GM13977 (cell line): ENCODE results near the gene SLC39A5.

Experiments
- DNase-seq: peaks from one replicate; pipeline ENCODE4 v3.0.0; 2012; ENCODE audit warnings: low spot score
- in situ Hi-C: fragments of 300-500 bp; cut with MboI; formaldehyde crosslinking; loops from one replicate; pipeline ENCODE4 v1.12.0; 2022; ENCODE audit warnings: low sequenced_read_pairs, low pct_unique_long_range_greater_than_20kb, mixed read lengths, inconsistent platforms; ENCODE audit not compliant: unreplicated experiment
- TF ChIP-seq, protein P1 (sequence below): IDR thresholded peaks from 2 replicates; pipeline ENCODE4 v1.5.1; 2012; ENCODE audit warnings: mild to moderate bottlenecking, control low read depth; ENCODE audit not compliant: insufficient read depth; ENCODE audit errors: extremely low read depth, missing control alignments

SLC39A5 gene

DNA sequence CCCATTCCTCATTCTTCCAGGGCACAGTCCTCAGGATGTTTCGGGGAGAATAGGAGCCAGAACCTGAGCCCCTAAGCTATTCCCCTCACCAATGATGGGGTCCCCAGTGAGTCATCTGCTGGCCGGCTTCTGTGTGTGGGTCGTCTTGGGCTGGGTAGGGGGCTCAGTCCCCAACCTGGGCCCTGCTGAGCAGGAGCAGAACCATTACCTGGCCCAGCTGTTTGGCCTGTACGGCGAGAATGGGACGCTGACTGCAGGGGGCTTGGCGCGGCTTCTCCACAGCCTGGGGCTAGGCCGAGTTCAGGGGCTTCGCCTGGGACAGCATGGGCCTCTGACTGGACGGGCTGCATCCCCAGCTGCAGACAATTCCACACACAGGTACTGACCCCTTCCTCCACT lies 1.3 kb downstream of the SLC39A5 start:
- TF ChIP-seq, protein P1, sequence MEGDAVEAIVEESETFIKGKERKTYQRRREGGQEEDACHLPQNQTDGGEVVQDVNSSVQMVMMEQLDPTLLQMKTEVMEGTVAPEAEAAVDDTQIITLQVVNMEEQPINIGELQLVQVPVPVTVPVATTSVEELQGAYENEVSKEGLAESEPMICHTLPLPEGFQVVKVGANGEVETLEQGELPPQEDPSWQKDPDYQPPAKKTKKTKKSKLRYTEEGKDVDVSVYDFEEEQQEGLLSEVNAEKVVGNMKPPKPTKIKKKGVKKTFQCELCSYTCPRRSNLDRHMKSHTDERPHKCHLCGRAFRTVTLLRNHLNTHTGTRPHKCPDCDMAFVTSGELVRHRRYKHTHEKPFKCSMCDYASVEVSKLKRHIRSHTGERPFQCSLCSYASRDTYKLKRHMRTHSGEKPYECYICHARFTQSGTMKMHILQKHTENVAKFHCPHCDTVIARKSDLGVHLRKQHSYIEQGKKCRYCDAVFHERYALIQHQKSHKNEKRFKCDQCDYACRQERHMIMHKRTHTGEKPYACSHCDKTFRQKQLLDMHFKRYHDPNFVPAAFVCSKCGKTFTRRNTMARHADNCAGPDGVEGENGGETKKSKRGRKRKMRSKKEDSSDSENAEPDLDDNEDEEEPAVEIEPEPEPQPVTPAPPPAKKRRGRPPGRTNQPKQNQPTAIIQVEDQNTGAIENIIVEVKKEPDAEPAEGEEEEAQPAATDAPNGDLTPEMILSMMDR, result no peak
- in situ Hi-C loops, result no loop called here
- DNase-seq, result no peak

DNA sequence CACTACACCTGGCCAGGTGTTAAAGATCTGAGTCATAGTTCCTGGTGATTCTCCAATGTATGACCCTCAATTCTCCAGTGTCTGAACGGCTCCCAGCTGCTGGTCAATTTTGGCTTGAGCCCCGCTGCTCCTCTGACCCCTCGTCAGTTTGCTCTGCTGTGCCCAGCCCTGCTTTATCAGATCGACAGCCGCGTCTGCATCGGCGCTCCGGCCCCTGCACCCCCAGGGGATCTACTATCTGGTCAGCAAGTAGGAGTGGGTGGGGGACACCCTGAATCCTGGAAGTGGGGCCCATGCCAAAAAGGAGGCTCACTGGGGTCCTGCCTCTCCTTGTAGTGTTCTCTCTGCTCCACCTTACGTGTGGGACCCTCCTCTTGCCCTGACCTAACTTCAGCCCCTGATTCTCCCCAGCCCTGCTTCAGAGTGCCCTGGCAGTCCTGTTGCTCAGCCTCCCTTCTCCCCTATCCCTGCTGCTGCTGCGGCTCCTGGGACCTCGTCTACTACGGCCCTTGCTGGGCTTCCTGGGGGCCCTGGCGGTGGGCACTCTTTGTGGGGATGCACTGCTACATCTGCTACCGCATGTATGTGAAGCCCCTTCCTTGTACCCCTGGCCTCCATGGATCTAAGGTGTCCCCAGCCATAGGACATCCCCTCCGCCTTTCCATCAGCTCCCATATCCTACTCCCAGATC lies 5.0 kb downstream of the SLC39A5 start:
- in situ Hi-C loops, result no loop called here
- TF ChIP-seq, protein P1, result no peak
- no peak for DNase-seq

DNA sequence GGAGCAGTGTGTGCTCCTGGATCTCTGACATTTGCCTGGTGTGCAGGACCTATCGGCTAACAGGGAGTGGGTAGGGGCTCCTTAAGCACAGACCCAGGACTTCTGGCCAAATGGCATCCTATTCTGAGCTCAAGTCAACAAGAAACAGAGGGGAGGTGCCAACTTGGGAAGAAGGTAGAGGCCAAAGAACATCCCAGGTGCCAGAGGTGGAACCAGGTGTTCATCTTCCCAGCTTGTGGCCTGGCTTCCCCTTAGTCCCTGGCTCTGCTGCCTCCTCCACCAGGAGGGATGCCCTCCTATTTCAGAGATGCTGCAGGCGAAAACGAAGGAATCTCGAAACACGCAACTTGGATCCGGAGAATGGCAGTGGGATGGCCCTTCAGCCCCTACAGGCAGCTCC lies 6.2 kb downstream of the SLC39A5 start:
- in situ Hi-C loops, result no loop called here

DNA sequence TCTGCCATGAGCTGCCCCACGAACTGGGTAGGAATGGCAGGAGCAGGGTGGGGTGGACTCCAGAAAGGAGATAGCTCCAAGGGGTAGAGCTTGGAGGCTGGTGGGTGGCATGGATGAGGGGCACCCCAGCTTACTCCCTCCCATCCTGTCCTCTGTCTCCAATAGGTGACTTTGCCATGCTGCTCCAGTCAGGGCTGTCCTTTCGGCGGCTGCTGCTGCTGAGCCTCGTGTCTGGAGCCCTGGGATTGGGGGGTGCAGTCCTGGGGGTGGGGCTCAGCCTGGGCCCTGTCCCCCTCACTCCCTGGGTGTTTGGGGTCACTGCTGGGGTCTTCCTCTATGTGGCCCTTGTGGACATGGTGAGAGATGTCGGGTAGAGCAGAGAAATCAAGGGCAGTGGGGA lies 7.1 kb downstream of the SLC39A5 start:
- TF ChIP-seq, protein P1, result no peak
- no peak for DNase-seq
- in situ Hi-C loops, result no loop called here

More for the DNA sequence above, 6.2 kb downstream of the SLC39A5 start:
- TF ChIP-seq, protein P1, result no peak
- DNase-seq, result no peak

DNA sequence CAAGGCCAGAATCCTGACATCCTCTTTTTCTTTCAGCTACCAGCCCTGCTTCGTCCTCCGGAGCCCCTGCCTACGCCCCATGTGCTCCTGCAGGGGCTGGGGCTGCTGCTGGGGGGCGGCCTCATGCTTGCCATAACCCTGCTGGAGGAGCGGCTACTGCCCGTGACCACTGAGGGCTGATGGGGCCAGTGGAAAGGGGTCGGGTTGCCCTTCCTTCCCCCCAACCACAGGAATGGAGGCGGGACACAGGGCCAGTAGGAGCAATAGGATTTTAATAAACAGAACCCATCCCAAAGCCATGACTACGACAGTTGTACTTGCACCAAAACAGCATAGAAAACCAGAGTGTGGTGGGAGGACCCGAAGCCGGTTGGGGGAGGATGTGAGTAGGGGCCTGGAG lies 7.7 kb downstream of the SLC39A5 start:
- in situ Hi-C loops, result no loop called here
- no peak for DNase-seq

DNA sequence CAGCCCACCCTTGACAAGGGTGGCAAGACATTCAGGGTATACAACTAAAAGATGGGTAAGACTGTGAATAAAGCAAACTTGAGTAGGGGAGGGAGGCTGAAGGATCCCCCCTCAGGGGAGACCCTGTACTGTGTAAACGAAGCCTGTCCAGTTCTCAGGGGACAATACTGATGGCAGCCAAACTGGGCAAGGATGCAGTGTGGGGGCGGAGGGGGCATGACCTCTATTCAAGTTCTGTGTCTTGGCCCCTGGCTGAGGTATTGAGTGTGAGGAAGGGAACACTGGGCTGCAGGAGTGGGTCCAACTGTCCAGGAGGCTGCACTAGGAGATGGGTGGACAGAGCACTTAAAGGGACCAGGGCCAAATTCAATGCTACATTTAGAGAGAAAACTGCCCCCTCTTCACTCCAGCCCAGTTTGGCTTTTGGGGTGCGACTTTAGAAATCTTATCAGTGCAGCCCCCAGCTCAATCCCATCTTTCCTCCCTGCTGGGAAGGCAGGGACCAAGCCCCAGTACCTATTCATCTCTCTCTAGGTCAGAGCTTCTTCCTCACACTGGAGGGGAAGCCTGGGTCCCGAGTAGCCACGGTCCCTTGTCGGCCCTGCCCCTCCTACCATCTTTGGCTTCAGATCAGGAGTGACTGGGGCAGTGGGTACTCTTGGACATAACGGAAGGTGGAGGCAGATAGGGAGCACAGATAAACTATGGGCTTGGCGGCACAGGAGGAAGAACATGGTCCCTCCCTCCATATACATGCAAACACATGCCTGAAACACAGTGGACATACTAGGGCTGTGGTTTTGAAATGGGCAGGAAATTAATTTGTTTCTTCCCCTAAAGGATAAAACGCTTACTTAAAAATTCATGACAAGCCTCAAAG lies 11.8 kb downstream of the SLC39A5 start:
- in situ Hi-C loops, result no loop called here
- TF ChIP-seq, protein P1, result no peak
- no peak for DNase-seq

More for the DNA sequence above, 7.7 kb downstream of the SLC39A5 start:
- TF ChIP-seq, protein P1, result no peak
